ENCODE measurements around the gene PLB1.
A peak's percentile ranks its signal among the peaks of the same experiment; 100 is the strongest.
"Not testable (repeated sequence)": the region's sequence is repeated elsewhere in the genome, so short reads cannot be mapped to it uniquely, and the experiment has no call there.

PLB1 gene

DNA sequence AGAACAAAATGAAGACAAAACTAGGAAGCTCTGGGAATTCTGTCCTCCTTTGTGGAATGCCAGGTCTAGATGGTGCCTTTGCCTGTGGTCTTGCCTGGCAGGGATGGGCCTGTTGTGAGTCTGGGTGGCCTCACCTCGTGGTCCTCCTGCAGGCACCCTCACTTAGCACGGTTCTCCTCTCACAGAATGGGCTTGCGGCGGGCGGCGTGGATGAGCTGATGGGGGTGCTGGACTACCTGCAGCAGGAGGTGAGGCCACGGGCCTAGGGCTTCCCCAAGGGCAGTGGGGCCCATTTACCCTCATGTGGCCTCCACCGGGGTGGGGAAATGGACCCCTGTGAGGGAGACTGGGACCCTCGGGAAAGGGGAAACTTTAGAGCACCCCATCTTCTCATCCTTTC is 42.3 kb downstream of the PLB1 start:
- DNase-seq = no peak

GRCh38 chr2:28538652-28539051 is 42.8 kb downstream of the PLB1 start:
- no peak for DNase-seq

GRCh38 chr2:28539118-28539541 is 43.3 kb downstream of the PLB1 start:
- no peak for DNase-seq

DNA sequence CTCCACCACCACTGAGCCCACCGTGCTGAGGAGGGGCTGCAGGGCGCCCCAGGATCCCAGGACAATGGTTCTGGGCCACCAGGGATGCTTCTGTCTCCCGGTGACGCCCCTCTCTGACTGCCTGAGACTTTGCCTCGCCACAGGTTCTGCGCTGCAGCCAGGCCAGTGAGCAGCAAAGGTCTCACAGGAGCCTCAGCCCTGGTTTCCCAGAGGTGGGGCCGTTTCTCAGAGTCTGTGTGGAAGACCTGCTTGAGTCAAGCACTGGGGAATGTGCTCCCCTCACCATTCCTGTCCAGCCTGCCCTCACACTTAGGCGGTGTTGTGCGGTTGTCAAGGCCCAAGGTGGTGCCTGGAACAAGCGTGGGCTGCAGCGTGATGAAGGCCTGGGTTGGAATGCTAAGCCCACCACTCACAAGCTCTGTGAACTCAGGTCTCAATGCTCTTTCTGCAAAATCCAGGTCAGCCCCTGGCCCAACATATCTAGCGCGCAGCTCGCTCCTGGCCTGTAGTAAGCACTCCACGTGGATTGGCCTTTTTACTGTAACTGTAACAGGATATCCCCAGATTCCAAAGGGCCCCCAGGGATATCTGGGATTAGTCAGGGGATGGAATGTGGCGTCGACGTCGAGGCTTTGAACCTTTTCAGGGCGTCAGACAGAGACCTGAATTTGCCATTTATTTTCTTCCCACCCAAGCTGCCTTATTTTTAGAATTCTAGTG is 47.6 kb downstream of the PLB1 start:
- DNase-seq = no peak

- no peak for DNase-seq
Observed at GRCh38 chr2:28544036-28544346, 48.1 kb downstream of the PLB1 start.

DNA sequence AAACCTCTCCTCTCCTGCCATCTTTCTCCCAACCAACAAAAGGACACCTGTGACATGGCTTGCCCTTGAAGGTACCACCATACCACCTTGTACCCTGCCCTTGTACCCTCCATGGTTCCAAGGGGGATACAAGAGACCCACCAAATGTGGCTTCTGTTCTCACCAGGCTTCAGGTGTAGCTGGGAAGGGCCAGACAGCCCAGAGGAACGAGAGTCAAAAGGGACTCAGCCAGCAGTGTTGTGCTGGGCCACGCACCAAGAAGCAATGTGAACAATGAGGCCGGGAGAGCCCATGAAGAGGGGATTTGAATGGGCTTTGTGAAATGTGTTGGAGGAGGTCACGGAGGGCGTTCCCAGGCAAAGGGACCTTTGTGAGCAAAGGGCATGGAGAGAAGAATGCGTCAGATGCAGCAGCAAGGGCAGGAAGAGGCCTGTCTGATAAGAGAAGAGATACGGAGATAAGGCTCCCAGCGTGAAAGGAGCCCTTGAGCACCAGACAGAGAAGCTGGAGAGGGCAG is 48.6 kb downstream of the PLB1 start:
- DNase-seq = peak in 1 of 2 donors; percentile 36

DNA sequence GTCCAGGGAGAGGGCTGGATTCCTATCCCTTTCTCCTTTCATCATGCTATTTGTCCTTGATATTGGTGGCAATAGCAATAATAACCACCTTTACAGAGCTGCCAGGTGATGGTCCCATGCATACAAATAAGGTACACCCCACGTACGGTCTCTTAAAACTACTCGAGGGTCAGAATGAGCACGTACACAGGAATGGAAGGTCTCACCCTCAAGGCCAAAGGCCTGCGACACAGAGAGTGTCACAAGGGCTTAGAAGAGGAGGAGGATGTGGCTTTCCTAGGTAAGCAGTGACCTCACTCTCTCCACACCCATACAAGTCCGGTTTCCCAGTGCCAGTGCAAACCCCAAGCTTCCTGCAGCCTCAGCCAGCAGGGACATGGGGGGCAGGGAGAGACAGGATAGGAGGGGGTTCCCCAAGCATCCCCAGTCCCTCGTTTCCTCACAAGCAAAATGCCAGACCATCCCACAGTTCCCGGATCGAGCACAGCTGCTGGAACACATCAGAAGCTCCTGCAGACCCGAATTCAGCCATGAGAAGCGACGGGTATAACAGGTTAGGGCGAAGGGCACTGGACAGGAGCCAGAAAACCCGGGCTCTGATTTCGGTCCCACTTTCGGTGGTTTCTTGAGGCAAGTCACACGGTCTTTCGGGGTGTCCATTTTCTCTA is 49.2 kb downstream of the PLB1 start:
- peak; percentile 19 to 37 for DNase-seq

DNA sequence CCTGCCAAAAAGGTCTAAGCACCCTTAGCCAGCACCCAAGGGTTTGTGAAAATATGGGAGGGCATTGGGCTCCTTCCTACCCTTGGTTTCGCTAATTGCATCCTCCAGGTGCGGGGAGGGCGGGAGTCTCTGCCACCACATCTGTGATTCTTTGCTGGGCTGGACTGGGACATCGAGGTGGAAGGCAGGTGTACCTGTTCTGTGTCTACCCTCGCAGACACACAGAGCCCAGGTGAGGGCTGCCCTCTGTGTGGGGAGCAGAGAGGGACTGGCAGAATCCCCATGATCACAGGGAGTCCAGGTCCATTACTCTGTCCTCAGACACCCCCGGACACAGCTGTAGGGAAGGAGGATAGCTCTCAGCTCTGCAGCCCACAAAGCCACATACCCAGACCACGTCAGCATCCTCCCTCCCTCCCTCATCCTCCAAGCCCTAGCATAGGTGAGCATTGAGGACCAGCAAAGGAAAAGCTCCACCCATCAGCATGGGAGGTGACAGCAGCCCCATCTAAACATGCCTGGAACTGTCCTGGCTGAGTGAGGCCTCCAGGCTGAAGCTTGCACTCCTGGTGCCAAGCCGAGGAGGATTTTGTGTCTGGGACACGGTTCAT is 49.8 kb downstream of the PLB1 start:
- peak in 1 of 2 donors; percentile 46 for DNase-seq

- no peak for DNase-seq
Observed at GRCh38 chr2:28546242-28546641, 50.4 kb downstream of the PLB1 start.

GRCh38 chr2:28547223-28547860 is 51.5 kb downstream of the PLB1 start:
- no peak for DNase-seq

DNA sequence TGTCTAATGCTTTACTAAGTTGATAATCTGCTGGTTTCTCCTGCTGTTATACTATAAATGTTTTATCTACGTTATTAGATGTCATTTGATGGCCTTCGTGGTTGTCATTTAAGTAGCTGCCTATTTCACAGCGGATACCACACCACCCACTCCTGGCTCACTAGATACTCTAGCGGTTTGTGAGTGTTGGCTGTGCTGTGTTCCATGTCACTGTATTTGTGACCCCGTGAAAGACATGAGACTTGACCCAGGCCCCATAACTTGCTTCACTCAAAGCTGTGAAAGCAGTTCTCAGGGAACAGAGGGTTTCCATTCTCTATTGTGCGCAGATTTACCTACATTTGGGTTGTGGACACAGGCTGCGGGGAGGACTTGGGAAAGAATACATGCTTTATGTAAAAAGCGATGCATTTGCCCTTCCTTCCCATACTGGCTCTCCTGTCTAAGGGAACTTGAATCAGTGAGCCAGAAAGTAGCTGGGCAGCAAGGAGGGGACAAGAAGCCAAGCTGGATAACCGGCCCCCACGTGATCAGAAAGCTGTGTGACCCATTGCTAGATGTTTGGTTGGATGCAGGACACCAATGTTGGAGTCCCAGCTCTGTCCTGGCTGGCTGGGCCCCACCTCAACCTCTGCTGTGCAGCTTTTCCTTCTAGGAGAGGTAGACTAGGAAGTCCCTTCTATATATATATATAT is 52.2 kb downstream of the PLB1 start:
- DNase-seq = peak; percentile 23 to 37

GRCh38 chr2:28550345-28550744 is 54.5 kb downstream of the PLB1 start:
- DNase-seq = not testable (repeated sequence)

DNA sequence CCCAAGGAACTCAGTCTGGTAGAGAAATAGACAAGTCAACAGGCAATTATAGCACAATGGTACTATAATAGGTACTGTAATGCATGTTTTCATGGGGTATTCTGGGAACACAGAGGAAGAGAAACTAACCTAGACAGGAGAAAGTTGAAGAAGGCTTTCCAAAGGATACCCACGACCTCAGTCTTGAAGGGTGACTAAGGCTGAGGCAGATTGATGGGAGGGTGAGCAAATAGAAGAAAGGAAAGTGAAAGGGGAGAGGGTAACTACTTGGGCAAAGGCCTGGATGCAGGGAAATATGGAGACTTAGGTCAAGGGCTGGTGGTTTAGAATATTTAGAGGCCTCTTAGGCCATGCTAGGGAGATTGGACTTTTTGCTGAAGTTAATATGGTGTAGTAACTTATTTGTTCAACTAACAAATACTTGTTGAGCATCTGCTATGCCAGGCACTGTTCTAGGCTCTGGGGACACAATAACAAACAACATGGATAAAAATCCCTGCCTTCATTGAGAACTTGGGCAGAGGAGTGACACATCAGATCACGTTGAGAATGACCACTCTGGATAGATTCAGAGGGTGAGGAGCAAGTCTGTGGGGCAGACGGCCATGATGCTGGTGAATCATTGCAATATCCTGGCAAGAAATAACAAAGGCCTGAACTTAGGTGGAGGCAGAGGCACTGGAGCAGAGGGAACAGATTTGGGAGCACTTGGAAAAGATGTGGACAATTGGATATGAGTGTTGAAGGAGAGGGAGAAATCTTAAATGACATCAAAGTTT is 56.4 kb downstream of the PLB1 start:
- DNase-seq = no peak

DNA sequence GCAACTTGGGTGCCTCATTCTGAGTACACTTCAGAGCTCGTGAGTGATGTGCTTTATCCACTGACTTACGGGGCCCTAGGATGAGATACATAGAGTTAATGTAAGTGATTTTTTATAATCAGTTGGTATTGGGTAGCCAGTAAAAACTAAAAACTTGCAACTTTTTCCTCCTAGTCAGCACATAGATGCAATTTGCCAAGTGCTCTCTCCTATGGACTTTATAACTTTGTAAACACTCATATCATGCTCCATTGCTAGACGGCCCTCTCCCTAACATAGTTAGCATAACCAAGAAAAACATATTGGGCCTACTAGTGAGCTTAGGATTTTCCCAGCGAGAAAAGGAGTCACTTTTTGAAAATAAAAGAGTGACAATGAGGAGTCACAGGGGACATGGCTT is 60.4 kb downstream of the PLB1 start:
- DNase-seq = no peak

DNA sequence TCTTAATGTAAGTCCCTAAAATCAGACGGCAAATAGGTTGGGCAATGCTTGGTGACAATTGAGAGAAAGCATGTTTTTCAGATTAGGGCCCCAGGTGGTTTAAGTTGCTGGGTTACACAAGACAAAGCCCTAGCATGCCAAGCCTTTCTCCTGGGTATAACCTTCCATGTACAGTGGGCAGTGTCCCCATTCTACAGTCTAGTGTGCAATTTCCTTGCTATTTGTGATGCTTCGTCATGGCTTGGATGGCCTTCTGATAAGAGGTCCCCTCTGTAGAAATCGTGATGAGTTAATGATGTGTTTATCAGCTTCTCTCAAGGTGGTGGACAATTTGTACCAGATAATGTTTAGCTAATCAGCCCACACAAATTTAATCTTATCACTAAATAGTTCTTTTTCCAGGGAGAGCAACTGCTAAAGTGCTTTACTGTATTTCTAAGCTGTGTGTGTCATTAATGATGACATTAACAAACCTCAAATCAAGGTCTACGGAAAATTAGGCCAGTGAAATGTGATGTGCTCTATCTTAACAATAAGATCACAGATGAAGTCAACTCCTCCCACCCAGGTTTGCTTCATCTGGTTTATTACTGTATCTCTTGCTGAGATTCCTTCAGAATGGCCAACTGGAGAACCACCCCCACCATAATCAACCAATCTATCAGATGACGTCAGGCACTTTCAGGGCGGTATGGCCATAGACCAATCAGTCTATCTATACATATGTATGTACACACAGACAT is 61.7 kb downstream of the PLB1 start:
- DNase-seq = no peak

DNA sequence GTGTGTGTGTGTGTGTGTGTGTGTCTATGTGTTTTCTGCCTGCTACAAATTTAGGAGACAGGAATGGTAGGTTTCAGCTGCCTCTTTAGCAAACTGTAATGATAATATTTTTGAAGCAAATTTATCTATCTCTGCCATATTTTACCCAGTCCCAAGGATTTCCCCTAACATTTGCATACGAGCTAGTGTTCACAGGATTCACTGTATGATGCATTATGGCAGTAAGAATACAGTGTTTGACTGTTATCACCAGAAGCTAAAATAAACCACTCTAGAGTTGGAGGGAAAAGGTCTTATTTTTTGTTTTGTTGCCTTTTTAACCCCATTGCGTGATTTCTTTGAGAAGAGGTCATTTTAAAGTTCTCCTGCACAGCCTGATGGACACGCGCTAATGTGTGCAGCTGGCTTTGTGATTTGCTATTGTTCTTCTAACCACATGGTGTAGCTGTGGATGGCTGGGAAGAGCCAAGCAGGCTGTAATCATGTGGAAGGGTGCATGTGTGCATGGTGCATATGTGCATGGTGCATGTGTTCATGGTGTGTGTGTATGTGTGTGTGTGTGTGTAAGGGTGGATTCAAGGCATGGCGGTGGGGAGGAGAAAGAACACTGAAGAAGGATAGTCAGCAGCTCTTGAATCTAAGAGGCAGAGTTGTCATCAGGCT is 62.4 kb downstream of the PLB1 start:
- DNase-seq = no peak

DNA sequence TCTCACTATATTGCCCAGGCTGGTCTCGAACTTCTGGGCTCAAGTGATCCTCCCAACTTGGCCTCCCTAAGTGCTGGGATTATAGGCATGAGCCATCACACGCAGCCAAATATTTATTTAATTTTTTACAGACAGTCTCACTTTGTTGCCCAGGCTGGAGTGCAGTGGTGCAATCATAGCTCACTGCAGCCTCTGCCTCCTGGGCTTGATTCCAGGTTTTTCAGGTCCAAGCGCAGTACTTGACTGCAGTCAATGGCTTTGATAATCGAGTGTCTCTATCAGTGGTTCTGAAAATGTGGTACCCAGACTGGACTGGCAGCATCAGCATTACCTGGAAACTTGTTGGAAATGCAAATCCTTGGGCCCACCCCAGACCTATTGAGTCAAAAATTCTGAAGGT is 63.1 kb downstream of the PLB1 start:
- DNase-seq = no peak

DNA sequence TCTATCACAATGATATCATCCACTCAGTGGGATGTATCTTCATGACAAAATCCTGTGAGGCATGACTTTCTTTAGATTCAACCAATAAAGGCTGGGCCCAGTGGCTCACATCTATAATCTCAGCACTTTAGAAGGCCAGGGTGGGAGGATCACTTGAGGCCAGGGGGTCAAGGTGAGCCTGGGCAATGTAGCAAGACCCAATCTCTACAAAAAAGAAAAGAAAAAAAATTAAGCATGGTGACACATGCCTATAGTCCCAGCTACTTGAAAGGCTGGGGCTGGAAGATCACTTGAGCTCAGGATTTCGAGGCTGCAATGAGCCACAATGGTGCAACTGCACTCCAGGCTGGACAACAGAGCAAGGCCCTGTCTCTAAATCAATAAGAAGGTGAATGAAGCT is 68.0 kb downstream of the PLB1 start:
- DNase-seq = no peak

DNA sequence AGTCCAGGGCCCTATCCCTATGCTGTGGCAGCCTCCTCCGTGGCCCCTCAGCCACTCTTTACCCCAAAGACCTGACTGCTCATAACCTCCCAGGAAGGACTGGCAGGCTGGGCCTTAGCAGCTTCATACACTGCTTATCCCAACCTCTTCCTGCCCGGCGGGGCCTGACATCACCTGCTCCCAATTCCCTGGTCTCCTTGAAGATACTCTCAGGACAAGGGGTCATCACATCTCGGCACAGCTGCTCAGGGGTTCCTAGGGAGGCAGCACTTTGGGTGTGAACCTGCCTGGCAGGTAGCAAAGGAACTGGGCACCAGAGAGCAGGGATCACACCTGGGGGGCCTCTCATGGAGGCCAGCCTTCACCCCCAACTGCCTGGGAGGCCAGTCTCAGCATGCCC is 68.5 kb downstream of the PLB1 start:
- no peak for DNase-seq

GRCh38 chr2:28565033-28565432 is 69.2 kb downstream of the PLB1 start:
- no peak for DNase-seq

- no peak for DNase-seq
Observed at GRCh38 chr2:28565720-28566295, 69.9 kb downstream of the PLB1 start.

Measured in CD4-positive, alpha-beta T cell treated with Interleukin-1 beta for 1 hour (primary cell).